HepG2 (cell line): ENCODE data around the gene CDC6. TPM values are rescaled to one million over a fixed set of nuclear protein-coding genes. Genes with fewer than 3 reads are reported as not detected.

Source experiments
- AGO1 ChIP-seq: fragments of 200-400 bp; formaldehyde crosslinking; IDR thresholded peaks from 2 replicates; pipeline ENCODE4 v1.6.1; 2017; ENCODE audit warnings: mild to moderate bottlenecking, low read depth, low read length, moderate library complexity; ENCODE audit not compliant: poor library complexity, severe bottlenecking
- ARID2 ChIP-seq: sonication (generic); formaldehyde crosslinking; IDR thresholded peaks from 2 replicates; pipeline ENCODE4 v1.8.1; 2022; ENCODE audit warnings: mild to moderate bottlenecking, missing genetic modification reagents, borderline replicate concordance
- ATRX ChIP-seq: sonication (generic); formaldehyde crosslinking; IDR thresholded peaks from 2 replicates; pipeline ENCODE4 v1.4.0; 2020; ENCODE audit warnings: missing genetic modification reagents, borderline replicate concordance
- CREM ChIP-seq, 2 experiments: sonication (generic) in 1 of 2; formaldehyde crosslinking in 1 of 2; IDR thresholded peaks; 2 replicates each; pipeline versions ENCODE4 v1.4.0 to v1.6.1; 2016 to 2020; ENCODE audit warnings: antibody characterized with exemption in 1 of 2, mild to moderate bottlenecking in 1 of 2, missing genetic modification reagents in 1 of 2
- HDAC6 ChIP-seq: fragments of 200-600 bp; sonication (generic); IDR thresholded peaks from 2 replicates; pipeline ENCODE4 v1.7.0; 2017; ENCODE audit warnings: mild to moderate bottlenecking, antibody characterized with exemption, low read length, low read depth
- HMG20B ChIP-seq: conservative IDR thresholded peaks from 2 replicates; pipeline ENCODE4 v1.6.1; 2016; ENCODE audit warnings: missing genetic modification reagents, missing compliant biosample characterization
- HNF4A ChIP-seq: sonication (generic); formaldehyde crosslinking; IDR thresholded peaks from 2 replicates; pipeline ENCODE4 v1.4.0; 2020; ENCODE audit warnings: missing genetic modification reagents
- HNRNPUL1 ChIP-seq: fragments of 200-400 bp; formaldehyde crosslinking; IDR thresholded peaks from 2 replicates; pipeline ENCODE4 v1.6.1; 2017; ENCODE audit warnings: low read depth, mild to moderate bottlenecking, low read length, moderate library complexity
- KAT8 ChIP-seq: IDR thresholded peaks from 2 replicates; pipeline ENCODE4 v1.6.1; 2016; ENCODE audit warnings: missing genetic modification reagents, missing compliant biosample characterization
- PAX8 ChIP-seq: sonication (generic); formaldehyde crosslinking; IDR thresholded peaks from 2 replicates; pipeline ENCODE4 v1.8.0; 2022; ENCODE audit warnings: mild to moderate bottlenecking, missing genetic modification reagents, borderline replicate concordance
- SALL1 ChIP-seq: sonication (generic); formaldehyde crosslinking; IDR thresholded peaks from 2 replicates; pipeline ENCODE4 v1.8.0; 2022; ENCODE audit warnings: mild to moderate bottlenecking, missing genetic modification reagents
- TCF7L2 ChIP-seq: IDR thresholded peaks from 2 replicates; pipeline ENCODE4 v1.6.1; 2011; ENCODE audit warnings: mild to moderate bottlenecking, low read depth, low read length, moderate library complexity
- TOPORS ChIP-seq: sonication (generic); formaldehyde crosslinking; IDR thresholded peaks from 2 replicates; pipeline ENCODE4 v1.8.0; 2023; ENCODE audit warnings: mild to moderate bottlenecking, missing genetic modification reagents
- ZEB1 ChIP-seq: IDR thresholded peaks from 2 replicates; pipeline ENCODE4 v1.6.1; 2012; ENCODE audit warnings: mild to moderate bottlenecking, low read depth, inconsistent platforms; ENCODE audit not compliant: insufficient replicate concordance
- ZNF143 ChIP-seq: sonication (generic); formaldehyde crosslinking; IDR thresholded peaks from 2 replicates; pipeline ENCODE4 v1.4.0; 2020; ENCODE audit warnings: missing genetic modification reagents
- ZNF383 ChIP-seq: sonication (generic); formaldehyde crosslinking; IDR thresholded peaks from 2 replicates; pipeline ENCODE4 v1.4.0; 2020; ENCODE audit warnings: missing genetic modification reagents, mild to moderate bottlenecking, borderline replicate concordance
- polyA plus RNA-seq, 8 experiments: library from polyadenylated mRNA; depleted of rRNA in 3 of 8; stranded (reverse) in 7 of 8; unstranded in 1 of 8; fragments of >200 nt; fragmentation: Illumina TruSeq in 4 of 8; extraction: Trizol in 4 of 8; gene quantifications; 2 replicates each; pipeline versions ENCODE4 v1.2.1 to v1.2.3, GENCODE V29; 2011 to 2016; ENCODE audit warnings: low read depth in 4 of 8, missing spikeins in 1 of 8, mixed read lengths in 1 of 8; ENCODE audit not compliant: insufficient read depth in 1 of 8
- total RNA-seq, 5 experiments: library from RNA; depleted of rRNA; stranded (reverse); fragments of >200 nt; fragmentation: Illumina TruSeq; extraction: Trizol; gene quantifications; 2 replicates each; pipeline ENCODE4 v1.2.3, GENCODE V29; 2016; ENCODE audit warnings: low read depth in 1 of 5
- TF ChIP-seq, protein P1 (sequence below): sonication (generic); formaldehyde crosslinking; IDR thresholded peaks from 2 replicates; pipeline ENCODE4 v1.5.0; 2020; ENCODE audit warnings: missing genetic modification reagents
- TF ChIP-seq, protein P2 (sequence below): sonication (generic); formaldehyde crosslinking; IDR thresholded peaks from 2 replicates; pipeline ENCODE4 v1.8.0; 2022; ENCODE audit warnings: mild to moderate bottlenecking, missing genetic modification reagents, moderate library complexity
- TF ChIP-seq, protein P3 (sequence below): sonication (generic); formaldehyde crosslinking; IDR thresholded peaks from 2 replicates; pipeline ENCODE4 v1.8.1; 2023; ENCODE audit warnings: mild to moderate bottlenecking, moderate library complexity, missing genetic modification reagents
- TF ChIP-seq, protein P4 (sequence below): sonication (generic); formaldehyde crosslinking; IDR thresholded peaks from 2 replicates; pipeline ENCODE4 v1.5.0; 2020; ENCODE audit warnings: missing genetic modification reagents
- TF ChIP-seq, protein P5 (sequence below): sonication (generic); formaldehyde crosslinking; IDR thresholded peaks from 2 replicates; pipeline ENCODE4 v1.4.0; 2020; ENCODE audit warnings: missing genetic modification reagents; ENCODE audit errors: not compliant biosample characterization

CDC6 gene
- total and polyA plus RNA-seq, 2 of the 13 experiments (the other 11 are each of a cell fraction or from before 2014, with no cell fraction given): 17.4 to 114 TPM

DNA sequence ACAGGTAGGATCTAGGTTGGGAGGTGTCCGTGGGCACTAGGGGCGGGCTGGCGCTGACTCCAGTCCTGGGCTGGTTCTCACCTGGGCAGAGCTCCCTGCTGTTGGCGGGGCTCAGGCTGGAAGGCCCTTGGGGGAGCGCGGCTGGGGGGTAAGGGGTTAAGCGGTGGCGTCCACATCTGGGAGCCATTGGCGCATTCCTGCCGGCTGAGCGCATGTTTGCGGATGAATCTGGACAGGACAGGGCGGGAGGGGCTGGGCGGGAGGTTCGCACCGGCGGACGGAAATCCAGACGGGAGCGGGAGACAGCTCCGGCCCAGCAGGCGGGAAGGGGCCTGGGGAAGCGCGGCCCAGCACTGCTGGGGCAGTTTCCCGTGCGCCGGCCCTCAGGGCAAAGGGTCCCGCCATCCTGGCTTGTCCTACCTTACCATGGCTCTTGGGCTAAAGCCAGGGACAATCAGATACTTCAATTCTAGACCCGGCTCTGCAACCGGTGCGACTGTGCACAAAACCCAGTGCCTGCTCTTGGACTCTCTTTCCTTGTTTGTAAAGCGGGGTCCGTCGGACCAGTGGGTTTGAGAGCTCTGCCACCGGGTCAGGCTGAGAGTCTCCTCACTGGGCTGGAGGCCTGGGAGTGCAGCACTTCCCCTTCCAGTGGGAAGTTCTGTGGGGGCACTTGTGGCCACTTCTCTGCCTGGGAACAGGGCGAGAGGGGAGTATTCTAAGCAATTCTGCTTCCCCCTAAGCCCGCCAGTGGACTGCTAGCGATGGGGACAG lies 29.1 kb downstream of the CDC6 start (continued):
- TF ChIP-seq, protein P1, sequence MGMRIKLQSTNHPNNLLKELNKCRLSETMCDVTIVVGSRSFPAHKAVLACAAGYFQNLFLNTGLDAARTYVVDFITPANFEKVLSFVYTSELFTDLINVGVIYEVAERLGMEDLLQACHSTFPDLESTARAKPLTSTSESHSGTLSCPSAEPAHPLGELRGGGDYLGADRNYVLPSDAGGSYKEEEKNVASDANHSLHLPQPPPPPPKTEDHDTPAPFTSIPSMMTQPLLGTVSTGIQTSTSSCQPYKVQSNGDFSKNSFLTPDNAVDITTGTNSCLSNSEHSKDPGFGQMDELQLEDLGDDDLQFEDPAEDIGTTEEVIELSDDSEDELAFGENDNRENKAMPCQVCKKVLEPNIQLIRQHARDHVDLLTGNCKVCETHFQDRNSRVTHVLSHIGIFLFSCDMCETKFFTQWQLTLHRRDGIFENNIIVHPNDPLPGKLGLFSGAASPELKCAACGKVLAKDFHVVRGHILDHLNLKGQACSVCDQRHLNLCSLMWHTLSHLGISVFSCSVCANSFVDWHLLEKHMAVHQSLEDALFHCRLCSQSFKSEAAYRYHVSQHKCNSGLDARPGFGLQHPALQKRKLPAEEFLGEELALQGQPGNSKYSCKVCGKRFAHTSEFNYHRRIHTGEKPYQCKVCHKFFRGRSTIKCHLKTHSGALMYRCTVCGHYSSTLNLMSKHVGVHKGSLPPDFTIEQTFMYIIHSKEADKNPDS (CRISPR knock-in tag): 0 out of 2 replicates have a peak, but pooled peaks have one; percentile 1
- TF ChIP-seq KAT8 (CRISPR knock-in tag) (peak; percentile 48), ZNF383 (no peak), HDAC6 (no peak), PAX8 (CRISPR knock-in tag) (no peak), ZEB1 (peak; percentile 87), ARID2 (CRISPR knock-in tag) (no peak), SALL1 (CRISPR knock-in tag) (peak; percentile 62), TCF7L2 (no peak), TOPORS (no peak; the same call in 1 of the 2 replicates), HNRNPUL1 (no peak), AGO1 (peak; percentile 30), CREM (IDR thresholded peaks at IDR 0.05) (no peak), CREM (CRISPR knock-in tag; IDR thresholded peaks at IDR 0.05) (no peak), ATRX (CRISPR knock-in tag) (no peak), HMG20B (peak; percentile 74), HNF4A (CRISPR knock-in tag) (0 out of 2 replicates have a peak, but pooled peaks have one; percentile 30), ZNF143 (CRISPR knock-in tag) (0 out of 2 replicates have a peak, but pooled peaks have one; percentile 26)
- TF ChIP-seq, protein P2, sequence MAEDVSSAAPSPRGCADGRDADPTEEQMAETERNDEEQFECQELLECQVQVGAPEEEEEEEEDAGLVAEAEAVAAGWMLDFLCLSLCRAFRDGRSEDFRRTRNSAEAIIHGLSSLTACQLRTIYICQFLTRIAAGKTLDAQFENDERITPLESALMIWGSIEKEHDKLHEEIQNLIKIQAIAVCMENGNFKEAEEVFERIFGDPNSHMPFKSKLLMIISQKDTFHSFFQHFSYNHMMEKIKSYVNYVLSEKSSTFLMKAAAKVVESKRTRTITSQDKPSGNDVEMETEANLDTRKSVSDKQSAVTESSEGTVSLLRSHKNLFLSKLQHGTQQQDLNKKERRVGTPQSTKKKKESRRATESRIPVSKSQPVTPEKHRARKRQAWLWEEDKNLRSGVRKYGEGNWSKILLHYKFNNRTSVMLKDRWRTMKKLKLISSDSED (CRISPR knock-in tag): no peak
- TF ChIP-seq, protein P3, sequence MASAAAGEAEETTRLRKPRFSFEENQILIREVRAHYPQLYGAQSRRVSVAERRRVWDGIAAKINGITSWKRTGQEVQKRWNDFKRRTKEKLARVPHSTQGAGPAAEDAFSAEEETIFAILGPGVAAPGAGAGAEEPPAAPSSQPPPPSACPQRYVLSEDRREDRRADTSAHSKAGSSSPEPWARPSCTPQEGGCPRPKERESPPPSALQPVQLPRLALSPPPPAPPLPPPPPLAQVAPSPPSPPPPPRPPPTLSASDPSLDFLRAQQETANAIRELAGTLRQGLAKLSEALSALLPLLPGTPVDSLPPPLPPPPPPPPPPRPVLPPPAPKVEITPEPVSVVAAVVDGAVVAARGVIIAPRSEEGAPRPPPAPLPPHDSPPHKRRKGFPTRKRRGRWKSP (CRISPR knock-in tag): peak; percentile 82
- TF ChIP-seq, protein P4, sequence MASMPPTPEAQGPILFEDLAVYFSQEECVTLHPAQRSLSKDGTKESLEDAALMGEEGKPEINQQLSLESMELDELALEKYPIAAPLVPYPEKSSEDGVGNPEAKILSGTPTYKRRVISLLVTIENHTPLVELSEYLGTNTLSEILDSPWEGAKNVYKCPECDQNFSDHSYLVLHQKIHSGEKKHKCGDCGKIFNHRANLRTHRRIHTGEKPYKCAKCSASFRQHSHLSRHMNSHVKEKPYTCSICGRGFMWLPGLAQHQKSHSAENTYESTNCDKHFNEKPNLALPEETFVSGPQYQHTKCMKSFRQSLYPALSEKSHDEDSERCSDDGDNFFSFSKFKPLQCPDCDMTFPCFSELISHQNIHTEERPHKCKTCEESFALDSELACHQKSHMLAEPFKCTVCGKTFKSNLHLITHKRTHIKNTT (CRISPR knock-in tag): no peak
- TF ChIP-seq, protein P5, sequence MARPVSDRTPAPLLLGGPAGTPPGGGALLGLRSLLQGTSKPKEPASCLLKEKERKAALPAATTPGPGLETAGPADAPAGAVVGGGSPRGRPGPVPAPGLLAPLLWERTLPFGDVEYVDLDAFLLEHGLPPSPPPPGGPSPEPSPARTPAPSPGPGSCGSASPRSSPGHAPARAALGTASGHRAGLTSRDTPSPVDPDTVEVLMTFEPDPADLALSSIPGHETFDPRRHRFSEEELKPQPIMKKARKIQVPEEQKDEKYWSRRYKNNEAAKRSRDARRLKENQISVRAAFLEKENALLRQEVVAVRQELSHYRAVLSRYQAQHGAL (CRISPR knock-in tag): no peak
